Measurements from ENCODE around the gene PPM1F.
"Not testable (repeated sequence)": the region's sequence is repeated elsewhere in the genome, so short reads cannot be mapped to it uniquely, and the experiment has no call there.

Gene PPM1F

DNA sequence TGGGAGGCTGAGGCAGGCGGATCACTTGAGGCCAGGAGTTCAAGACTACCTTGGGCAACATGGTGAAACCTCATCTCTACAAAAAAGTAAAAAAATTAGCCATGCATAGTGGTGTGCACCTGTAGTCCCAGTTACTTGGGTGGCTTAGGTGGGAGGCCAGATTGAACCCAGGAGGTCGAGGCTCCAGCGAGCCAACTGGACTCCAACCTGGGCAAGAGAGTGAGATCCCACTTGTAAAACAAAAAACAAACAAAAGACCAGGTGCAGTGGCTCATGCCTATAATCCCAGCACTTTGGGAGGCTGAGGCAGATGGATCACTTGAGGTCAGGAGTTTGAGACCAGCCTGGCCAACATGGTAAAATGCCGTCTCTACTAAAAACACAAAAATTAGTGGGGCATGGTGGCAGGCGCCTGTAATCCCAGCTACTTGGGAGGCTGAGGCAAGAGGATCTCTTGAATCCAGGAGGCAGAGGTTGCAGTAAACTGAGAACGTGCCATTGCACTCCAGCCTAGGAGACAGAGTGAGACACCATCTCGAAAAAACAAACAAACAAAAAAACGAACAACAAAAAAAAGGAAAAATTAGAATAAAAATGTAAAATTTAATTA is 38.5 kb downstream of the PPM1F start:
- H3K4me3 ChIP-seq (ENCODE audit: low read depth in 1 of 2, low read length in 2 of 2); H3K27me3 ChIP-seq (ENCODE audit: low read depth, low read length); H3K9me3 ChIP-seq (ENCODE audit: control insufficient read depth in 1 of 2, low read length in 2 of 2); H3K36me3 ChIP-seq (ENCODE audit: control insufficient read depth in 1 of 2, insufficient read depth in 2 of 2, low read length in 2 of 2); H3K4me1 ChIP-seq (ENCODE audit: control insufficient read depth in 1 of 2, insufficient read depth in 2 of 2, low read length in 2 of 2); H3K27ac ChIP-seq (ENCODE audit: low read length): not testable (repeated sequence)

DNA sequence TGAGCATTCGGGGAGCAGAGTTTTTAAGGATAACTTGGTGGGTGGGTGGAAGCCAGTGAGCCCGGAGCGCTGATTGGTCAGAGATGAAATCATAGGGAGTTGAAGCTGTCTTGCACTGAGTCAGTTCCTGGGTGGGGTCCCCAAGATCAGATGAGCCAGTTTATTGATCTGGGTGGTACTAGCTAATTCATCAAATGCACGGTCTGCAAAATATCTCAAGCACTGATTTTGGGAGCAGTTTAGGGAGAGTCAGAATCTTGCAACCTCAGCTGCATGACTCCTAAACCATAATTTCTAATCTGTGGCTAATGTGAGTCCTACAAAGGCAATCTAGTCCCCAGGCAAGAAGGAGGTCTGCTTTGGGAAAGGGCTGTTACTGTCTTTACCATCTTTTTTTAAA is 42.3 kb downstream of the PPM1F start:
- not testable (repeated sequence) for H3K27ac ChIP-seq (ENCODE audit: low read length); H3K36me3 ChIP-seq (ENCODE audit: control insufficient read depth in 1 of 2, insufficient read depth in 2 of 2, low read length in 2 of 2); H3K4me3 ChIP-seq (ENCODE audit: low read depth in 1 of 2, low read length in 2 of 2); H3K9me3 ChIP-seq (ENCODE audit: control insufficient read depth in 1 of 2, low read length in 2 of 2); H3K4me1 ChIP-seq (ENCODE audit: control insufficient read depth in 1 of 2, insufficient read depth in 2 of 2, low read length in 2 of 2); H3K27me3 ChIP-seq (ENCODE audit: low read depth, low read length)

DNA sequence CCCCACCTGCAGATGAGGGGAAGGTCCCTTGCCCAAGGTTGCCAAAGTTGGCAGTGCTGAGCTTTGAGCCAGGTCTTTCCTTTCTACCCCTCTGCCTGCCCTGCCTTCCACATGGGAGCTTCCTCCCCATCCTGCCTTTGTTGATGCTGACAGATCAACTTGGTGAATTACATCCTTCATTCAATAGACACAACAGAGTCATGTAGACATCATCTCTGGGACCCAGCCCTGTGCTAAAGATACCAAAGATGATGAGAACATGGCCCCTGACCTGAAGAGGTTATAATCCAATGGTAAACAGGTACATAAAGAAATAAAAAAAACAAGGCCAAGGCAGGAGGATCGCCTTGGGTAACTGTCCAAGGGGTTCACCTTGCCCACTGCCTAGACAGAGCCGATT is 42.8 kb downstream of the PPM1F start:
- Histone ChIP-seq H3K36me3 (ENCODE audit: control insufficient read depth in 1 of 2, insufficient read depth in 2 of 2, low read length in 2 of 2) (no peaks in the 10 kb centered on the region), H3K27ac (ENCODE audit: low read length) (no peak overlapping the region), H3K4me1 (ENCODE audit: control insufficient read depth in 1 of 2, insufficient read depth in 2 of 2, low read length in 2 of 2) (no peaks in the 10 kb centered on the region), H3K4me3 (ENCODE audit: low read depth in 1 of 2, low read length in 2 of 2) (no peak overlapping the region), H3K27me3 (ENCODE audit: low read depth, low read length) (no peaks in the 10 kb centered on the region), H3K9me3 (ENCODE audit: control insufficient read depth in 1 of 2, low read length in 2 of 2) (no peaks in the 10 kb centered on the region)

DNA sequence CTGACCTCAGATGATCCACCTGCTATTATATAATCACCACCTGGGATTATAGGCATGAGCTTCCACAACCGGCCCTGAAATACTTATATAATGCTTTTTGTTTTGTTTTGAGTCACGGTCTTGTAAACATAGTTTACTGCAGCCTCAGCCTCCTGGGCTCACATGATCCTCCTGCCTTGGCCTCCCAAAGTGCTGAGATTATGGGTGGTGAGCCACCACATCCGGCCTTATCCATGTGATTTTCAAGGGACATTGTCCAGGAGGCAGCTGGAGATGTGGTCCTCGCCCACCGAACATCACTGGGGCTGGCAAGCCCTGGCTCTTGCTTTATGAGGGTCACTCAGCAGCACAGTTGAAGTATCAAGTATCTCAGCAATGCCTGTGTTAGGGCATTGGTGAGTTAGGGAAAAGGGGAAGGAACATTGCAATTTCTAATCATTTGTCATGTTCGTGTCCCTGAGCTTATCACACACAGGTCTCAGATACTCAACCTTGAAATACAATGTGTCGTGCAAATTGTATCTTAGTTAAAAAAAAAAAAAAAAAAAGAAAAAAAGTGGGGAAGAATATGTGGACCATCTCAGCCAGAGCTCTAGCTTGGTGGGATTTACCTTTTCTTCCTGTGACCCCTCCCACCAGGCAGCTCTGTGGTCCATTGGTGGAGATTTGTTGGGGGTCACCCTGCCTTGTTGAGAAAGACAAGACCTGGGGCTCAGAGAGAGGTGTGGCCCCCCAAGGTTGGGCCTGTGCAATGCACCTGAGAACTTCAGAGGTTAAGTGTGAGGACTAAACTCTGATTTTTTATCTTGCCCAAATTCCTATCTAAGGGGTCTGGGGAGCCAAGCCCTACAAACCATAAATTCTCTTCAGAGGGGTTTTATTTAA is 44.8 kb downstream of the PPM1F start:
- H3K9me3 ChIP-seq (ENCODE audit: control insufficient read depth in 1 of 2, low read length in 2 of 2) = no peaks in the 10 kb centered on the region

DNA sequence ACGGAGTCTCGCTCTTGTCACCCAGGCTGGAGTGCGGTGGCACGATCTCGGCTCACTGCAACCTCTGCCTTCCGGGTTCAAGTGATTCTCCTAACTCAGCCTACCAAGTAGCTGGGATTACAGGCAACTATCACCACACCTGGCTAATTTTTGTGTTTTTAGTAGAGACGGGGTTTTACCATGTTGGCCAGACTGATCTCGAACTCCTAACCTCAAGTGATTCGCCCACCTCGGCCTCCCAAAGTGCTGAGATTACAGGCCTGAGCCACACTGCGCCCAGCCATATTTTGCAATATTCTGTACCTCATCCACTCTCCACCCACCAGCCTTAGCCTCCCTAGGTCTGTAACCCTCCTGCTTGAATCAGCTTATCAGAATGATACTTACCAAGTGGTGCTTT is 47.4 kb downstream of the PPM1F start:
- not testable (repeated sequence) for H3K9me3 ChIP-seq (ENCODE audit: control insufficient read depth in 1 of 2, low read length in 2 of 2); H3K4me1 ChIP-seq (ENCODE audit: control insufficient read depth in 1 of 2, insufficient read depth in 2 of 2, low read length in 2 of 2); H3K4me3 ChIP-seq (ENCODE audit: low read depth in 1 of 2, low read length in 2 of 2); H3K27ac ChIP-seq (ENCODE audit: low read length); H3K36me3 ChIP-seq (ENCODE audit: control insufficient read depth in 1 of 2, insufficient read depth in 2 of 2, low read length in 2 of 2); H3K27me3 ChIP-seq (ENCODE audit: low read depth, low read length)

More for the DNA sequence above, 44.8 kb downstream of the PPM1F start:
- Histone ChIP-seq H3K27me3 (ENCODE audit: low read depth, low read length) (no peaks in the 10 kb centered on the region), H3K36me3 (ENCODE audit: control insufficient read depth in 1 of 2, insufficient read depth in 2 of 2, low read length in 2 of 2) (no peaks in the 10 kb centered on the region), H3K4me3 (ENCODE audit: low read depth in 1 of 2, low read length in 2 of 2) (no peak overlapping the region), H3K4me1 (ENCODE audit: control insufficient read depth in 1 of 2, insufficient read depth in 2 of 2, low read length in 2 of 2) (no peaks in the 10 kb centered on the region), H3K27ac (ENCODE audit: low read length) (no peak overlapping the region)

DNA sequence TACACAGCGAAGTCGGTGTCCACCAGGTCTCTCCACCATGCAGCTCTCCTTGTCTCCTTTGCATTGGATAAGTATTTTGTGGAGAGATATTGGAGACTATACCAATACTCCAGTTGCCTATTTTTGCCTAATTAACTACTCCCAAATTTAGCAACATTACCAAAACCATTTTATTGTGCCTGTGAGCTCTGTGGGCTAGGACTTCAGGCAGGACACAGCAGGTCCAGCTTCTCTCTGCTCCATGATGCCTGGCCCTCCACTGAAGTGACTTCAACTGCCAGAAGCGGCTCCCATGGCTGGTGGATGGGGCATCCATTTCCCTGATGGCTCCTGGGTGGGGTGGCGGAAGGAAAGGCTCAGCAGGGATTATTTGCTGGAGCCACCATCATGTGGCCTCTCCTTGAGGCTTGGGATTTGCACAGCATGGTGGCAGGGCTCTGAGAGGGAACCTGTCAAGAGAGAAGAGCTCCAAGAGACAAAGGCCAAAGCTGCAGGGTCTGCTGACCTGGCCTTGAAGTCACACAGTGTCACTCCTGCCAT is 48.3 kb downstream of the PPM1F start:
- no peaks in the 10 kb centered on the region for H3K4me1 ChIP-seq (ENCODE audit: control insufficient read depth in 1 of 2, insufficient read depth in 2 of 2, low read length in 2 of 2)
- no peaks in the 10 kb centered on the region for H3K36me3 ChIP-seq (ENCODE audit: control insufficient read depth in 1 of 2, insufficient read depth in 2 of 2, low read length in 2 of 2)
- no peaks in the 10 kb centered on the region for H3K9me3 ChIP-seq (ENCODE audit: control insufficient read depth in 1 of 2, low read length in 2 of 2)
- H3K27ac ChIP-seq (ENCODE audit: low read length) = no peak overlapping the region
- H3K4me3 ChIP-seq (ENCODE audit: low read depth in 1 of 2, low read length in 2 of 2) = no peak overlapping the region
- H3K27me3 ChIP-seq (ENCODE audit: low read depth, low read length) = no peaks in the 10 kb centered on the region

DNA sequence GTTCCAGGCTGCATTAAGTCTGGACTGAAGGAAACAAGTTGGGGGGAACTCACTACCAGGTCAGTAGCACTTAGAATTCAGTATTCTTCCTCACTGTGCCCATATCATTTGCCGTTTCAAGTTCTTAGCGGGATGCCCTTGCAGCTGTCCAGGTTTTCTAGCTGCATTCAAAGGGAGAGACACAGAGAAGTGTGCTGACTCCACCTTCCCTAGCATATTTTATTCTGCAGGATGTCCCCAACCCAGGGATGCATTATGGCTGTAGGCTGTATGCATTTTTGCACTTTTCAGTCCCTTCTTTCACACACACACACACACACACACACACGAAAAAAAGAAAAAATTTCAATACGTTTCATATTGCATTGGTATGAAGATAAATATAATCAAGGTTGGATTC is 49.4 kb downstream of the PPM1F start:
- Histone ChIP-seq H3K27me3 (ENCODE audit: low read depth, low read length) (no peaks in the 10 kb centered on the region), H3K36me3 (ENCODE audit: control insufficient read depth in 1 of 2, insufficient read depth in 2 of 2, low read length in 2 of 2) (no peaks in the 10 kb centered on the region), H3K4me3 (ENCODE audit: low read depth in 1 of 2, low read length in 2 of 2) (no peak overlapping the region), H3K4me1 (ENCODE audit: control insufficient read depth in 1 of 2, insufficient read depth in 2 of 2, low read length in 2 of 2) (no peaks in the 10 kb centered on the region), H3K9me3 (ENCODE audit: control insufficient read depth in 1 of 2, low read length in 2 of 2) (no peaks in the 10 kb centered on the region), H3K27ac (ENCODE audit: low read length) (no peak overlapping the region)

DNA sequence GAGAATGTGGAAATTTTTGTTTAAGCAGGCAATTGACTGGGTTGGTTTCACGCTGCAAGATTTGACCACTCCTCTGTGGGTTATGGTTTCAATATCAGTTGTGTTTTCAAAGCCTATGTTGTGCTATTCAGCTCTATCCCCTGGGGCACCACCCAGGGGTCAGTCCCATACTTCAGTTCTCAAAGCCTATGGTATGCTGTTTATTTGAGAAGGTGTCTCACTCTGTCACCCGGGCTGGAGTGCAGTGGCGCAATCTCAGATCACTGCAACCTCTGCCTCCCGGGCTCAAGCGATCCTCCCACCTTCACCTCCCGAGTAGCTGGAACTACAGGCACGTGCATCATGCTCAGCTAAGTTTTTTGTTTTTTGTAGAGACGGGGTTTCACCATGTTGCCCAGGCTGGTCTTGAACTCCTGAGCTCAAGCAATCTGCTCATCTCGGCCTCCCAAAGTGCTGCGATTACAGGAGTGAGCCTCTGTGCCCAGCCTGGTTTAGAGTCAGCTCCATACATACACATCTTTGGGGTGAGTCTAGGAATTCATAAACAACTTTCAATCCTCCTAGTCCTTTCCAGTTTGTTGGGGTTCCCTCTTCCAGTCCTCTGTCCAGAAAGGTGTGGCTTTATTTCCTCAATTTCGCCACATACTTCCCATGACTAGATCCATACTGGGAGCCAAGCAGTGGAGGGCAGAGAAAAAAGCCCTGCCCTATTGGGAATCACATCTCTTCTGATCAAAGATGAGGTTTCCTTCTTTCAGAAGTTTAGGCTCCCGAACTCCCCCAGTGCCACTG is 50.2 kb downstream of the PPM1F start:
- Histone ChIP-seq H3K9me3 (ENCODE audit: control insufficient read depth in 1 of 2, low read length in 2 of 2) (no peaks in the 10 kb centered on the region), H3K36me3 (ENCODE audit: control insufficient read depth in 1 of 2, insufficient read depth in 2 of 2, low read length in 2 of 2) (no peaks in the 10 kb centered on the region), H3K27ac (ENCODE audit: low read length) (no peak overlapping the region), H3K4me1 (ENCODE audit: control insufficient read depth in 1 of 2, insufficient read depth in 2 of 2, low read length in 2 of 2) (no peaks in the 10 kb centered on the region), H3K27me3 (ENCODE audit: low read depth, low read length) (no peaks in the 10 kb centered on the region), H3K4me3 (ENCODE audit: low read depth in 1 of 2, low read length in 2 of 2) (no peak overlapping the region)

DNA sequence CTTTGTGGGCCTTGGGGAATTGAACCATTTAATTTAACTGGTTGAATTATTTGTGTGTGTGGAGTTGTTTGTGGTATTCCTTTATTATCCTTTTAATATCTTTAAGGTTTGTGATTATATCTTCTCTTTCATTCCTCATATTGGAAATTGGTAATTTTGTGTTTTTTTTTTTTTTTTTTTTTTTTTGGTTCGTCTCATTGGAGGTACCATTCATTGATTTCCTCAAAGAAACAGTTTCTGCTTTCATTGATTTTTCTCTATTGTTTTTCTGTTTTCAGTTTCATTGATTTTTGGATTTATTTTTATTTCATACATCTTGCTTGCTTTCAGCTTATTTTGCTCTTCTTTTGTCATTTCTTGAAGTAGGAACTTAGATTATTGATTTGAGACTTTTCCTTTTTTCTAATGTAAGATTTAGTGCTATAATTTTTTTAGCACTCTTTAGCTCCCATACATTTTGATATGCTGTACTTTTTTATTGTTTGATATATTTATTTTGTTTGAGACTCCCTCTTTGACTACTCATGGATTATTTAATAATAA is 54.2 kb downstream of the PPM1F start:
- Histone ChIP-seq H3K27ac (ENCODE audit: low read length) (no peak overlapping the region), H3K4me3 (ENCODE audit: low read depth in 1 of 2, low read length in 2 of 2) (no peak overlapping the region), H3K4me1 (ENCODE audit: control insufficient read depth in 1 of 2, insufficient read depth in 2 of 2, low read length in 2 of 2) (no peaks in the 10 kb centered on the region), H3K9me3 (ENCODE audit: control insufficient read depth in 1 of 2, low read length in 2 of 2) (no peaks in the 10 kb centered on the region), H3K27me3 (ENCODE audit: low read depth, low read length) (no peaks in the 10 kb centered on the region), H3K36me3 (ENCODE audit: control insufficient read depth in 1 of 2, insufficient read depth in 2 of 2, low read length in 2 of 2) (no peaks in the 10 kb centered on the region)

DNA sequence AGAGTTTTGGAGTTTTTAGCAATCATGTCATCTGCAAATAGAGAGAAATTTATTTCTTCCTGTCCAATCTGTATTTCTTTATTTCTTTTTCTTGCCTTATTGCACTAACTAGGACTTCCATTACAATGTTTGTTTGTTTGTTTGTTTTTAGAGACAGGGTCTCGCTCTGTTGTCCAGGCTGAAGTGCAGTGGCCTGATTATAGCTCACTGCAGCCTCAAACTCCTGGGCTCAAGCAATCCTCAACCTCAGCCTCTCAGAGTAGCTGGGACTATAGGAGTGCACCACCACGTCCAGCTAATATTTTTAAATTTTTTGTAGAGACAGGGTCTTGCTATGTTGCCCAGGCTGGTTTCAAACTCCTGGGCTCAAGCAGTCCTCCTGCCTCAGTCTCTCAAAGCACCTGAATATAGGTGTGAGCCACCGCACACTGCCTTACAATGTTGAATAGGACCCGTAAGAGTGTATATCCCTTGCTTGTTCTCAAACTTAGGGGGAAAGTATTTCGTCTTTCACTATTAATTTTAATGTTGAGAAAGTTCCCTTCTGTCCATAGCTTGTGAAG is 55.6 kb downstream of the PPM1F start:
- H3K36me3 ChIP-seq (ENCODE audit: control insufficient read depth in 1 of 2, insufficient read depth in 2 of 2, low read length in 2 of 2) = no peaks in the 10 kb centered on the region
- no peak overlapping the region for H3K4me3 ChIP-seq (ENCODE audit: low read depth in 1 of 2, low read length in 2 of 2)
- H3K9me3 ChIP-seq (ENCODE audit: control insufficient read depth in 1 of 2, low read length in 2 of 2) = no peaks in the 10 kb centered on the region
- H3K4me1 ChIP-seq (ENCODE audit: control insufficient read depth in 1 of 2, insufficient read depth in 2 of 2, low read length in 2 of 2) = no peaks in the 10 kb centered on the region
- no peak overlapping the region for H3K27ac ChIP-seq (ENCODE audit: low read length)
- H3K27me3 ChIP-seq (ENCODE audit: low read depth, low read length) = no peaks in the 10 kb centered on the region

DNA sequence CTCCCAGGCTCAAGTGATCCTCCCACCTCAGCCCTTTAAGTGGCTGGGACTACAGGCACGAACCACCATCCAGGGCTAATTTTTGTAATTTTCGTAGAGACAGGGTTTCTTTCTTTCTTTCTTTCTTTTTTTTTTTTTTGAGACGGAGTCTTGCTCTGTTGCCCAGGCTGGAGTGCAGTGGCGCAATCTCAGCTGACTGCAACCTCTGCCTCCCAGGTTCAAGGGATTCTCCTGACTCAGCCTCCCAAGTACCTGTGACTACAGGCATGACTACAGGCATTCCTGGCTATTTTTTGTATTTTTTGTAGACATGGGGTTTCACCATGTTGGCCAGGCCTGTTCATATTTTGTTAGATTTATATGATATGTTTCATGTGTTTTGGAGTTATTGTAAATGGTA is 56.4 kb downstream of the PPM1F start:
- H3K9me3 ChIP-seq (ENCODE audit: control insufficient read depth in 1 of 2, low read length in 2 of 2); H3K27me3 ChIP-seq (ENCODE audit: low read depth, low read length); H3K4me1 ChIP-seq (ENCODE audit: control insufficient read depth in 1 of 2, insufficient read depth in 2 of 2, low read length in 2 of 2); H3K36me3 ChIP-seq (ENCODE audit: control insufficient read depth in 1 of 2, insufficient read depth in 2 of 2, low read length in 2 of 2); H3K27ac ChIP-seq (ENCODE audit: low read length); H3K4me3 ChIP-seq (ENCODE audit: low read depth in 1 of 2, low read length in 2 of 2): not testable (repeated sequence)

Measured in muscle layer of duodenum (tissue), 2 donors.